ENCODE results near the gene IQSEC2. TPM values are rescaled to one million over a fixed set of nuclear protein-coding genes. Genes with fewer than 3 reads are reported as not detected.

IQSEC2 gene
- total and polyA plus RNA-seq, 7 donors = 8.2 to 63.8 (median 41.5) TPM

DNA sequence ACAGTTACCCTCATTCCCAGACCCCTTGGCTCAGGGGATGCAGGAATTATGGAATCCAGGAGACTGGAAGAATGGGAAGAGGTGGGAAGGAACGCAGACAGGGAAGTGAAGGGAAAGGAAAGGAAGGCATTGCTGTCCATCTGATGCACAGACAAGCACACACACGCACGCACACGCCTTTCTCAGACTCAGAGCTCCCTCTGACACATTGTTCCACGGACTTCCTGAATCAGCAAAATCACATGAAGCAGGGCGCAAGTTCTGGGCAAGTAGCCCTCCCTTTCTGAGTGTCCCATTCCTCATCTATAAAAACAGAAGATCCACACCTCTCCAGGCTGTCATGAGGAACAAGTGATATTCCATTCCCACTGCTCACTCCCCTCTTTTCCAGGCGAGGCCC, 13.2 kb downstream of the IQSEC2 start:
- Histone ChIP-seq H3K36me3 (ENCODE audit: insufficient read depth in 1 of 2, low read depth in 1 of 2) (no peaks in the 10 kb centered on the region), H3K4me3 (no peak overlapping the region), H3K4me1 (no peaks in the 10 kb centered on the region), H3K27ac (no peak overlapping the region), H3K27me3 (ENCODE audit: insufficient read depth in 3 of 3, low read length in 2 of 3) (peaks cover 0 to 48% (median 0%) of the 10 kb centered on the region in 3 donors), H3K9me3 (no peaks in the 10 kb centered on the region)
- ATAC-seq = no peak
- TF ChIP-seq, protein P1, sequence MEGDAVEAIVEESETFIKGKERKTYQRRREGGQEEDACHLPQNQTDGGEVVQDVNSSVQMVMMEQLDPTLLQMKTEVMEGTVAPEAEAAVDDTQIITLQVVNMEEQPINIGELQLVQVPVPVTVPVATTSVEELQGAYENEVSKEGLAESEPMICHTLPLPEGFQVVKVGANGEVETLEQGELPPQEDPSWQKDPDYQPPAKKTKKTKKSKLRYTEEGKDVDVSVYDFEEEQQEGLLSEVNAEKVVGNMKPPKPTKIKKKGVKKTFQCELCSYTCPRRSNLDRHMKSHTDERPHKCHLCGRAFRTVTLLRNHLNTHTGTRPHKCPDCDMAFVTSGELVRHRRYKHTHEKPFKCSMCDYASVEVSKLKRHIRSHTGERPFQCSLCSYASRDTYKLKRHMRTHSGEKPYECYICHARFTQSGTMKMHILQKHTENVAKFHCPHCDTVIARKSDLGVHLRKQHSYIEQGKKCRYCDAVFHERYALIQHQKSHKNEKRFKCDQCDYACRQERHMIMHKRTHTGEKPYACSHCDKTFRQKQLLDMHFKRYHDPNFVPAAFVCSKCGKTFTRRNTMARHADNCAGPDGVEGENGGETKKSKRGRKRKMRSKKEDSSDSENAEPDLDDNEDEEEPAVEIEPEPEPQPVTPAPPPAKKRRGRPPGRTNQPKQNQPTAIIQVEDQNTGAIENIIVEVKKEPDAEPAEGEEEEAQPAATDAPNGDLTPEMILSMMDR (IDR thresholded peaks at IDR 0.05) = no peak
- DNase-seq = no peak
- 63 to 93% (median 73%) methylated on average over 5 to 7 of the region's 7 CpGs for WGBS, 3 donors
- intact Hi-C loops (cut with DNase I) = no loop called here

DNA sequence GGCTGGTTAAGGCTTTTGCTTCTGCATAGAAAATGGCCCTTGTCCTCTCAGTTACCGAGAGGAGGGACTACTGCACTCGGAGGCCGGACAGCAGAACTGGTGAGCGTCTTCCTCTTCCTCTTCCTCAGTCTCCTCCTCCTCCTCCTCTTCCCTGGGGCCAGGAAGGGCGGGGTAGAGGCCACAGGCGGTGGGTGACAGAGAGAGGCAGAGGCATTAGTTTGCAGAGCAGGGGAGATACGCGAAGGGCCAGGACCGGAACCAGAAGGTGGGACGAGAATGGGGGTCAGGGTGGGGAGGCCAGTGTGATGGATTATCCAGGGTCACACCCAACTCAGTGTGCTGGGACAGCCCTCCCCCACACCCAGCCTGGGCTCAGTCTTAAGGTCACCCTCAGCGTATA, 14.5 kb downstream of the IQSEC2 start:
- Histone ChIP-seq H3K27ac (no peak overlapping the region), H3K9me3 (no peaks in the 10 kb centered on the region), H3K4me3 (no peak overlapping the region), H3K4me1 (no peaks in the 10 kb centered on the region), H3K27me3 (ENCODE audit: insufficient read depth in 3 of 3, low read length in 2 of 3) (peaks cover 0 to 49% (median 0%) of the 10 kb centered on the region in 3 donors), H3K36me3 (ENCODE audit: insufficient read depth in 1 of 2, low read depth in 1 of 2) (no peaks in the 10 kb centered on the region)
- WGBS, 3 donors = 55 to 65% (median 63%) methylated on average over 9 to 11 of the region's 11 CpGs
- DNase-seq (no peak), ATAC-seq (no peak)
- TF ChIP-seq, protein P1 (IDR thresholded peaks at IDR 0.05) = no peak
- intact Hi-C loops (cut with DNase I) = no loop called here

DNA sequence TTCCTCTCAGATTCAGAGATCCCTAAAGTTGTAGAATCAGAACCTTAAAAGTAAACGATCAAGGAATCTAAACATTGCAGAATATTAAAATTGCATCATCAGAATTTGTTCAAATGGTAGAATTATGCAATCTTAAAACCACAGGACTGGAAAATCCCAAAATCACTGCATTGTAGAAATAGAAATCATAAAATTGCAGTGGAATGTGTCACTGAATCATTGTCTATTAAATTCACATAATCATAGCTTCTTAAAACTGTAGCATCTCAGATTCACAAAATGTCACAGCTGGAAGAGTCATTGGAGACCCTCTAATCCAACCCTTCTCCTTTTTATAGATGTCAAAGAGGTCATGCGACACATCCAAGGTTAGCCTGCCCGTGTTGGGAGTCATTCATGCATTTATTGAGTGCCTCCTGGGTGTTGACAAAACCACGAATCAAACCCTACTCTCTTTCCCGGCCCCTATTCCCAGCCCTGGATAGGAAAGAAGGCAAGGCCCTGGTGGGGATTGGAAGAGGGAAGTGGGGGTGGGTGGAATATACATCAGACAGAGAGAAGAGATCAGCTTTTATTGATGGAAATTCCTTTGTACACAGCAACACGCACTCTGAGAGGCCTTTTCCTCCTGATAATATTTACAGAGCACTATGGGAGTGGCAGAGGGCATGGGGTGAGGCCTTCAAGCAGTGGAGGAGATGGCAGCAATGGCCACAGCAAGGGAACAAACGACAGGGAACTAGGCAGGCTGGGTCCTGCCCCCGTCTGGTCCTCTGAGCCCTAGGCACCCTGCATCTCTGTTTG, 15.4 kb downstream of the IQSEC2 start:
- WGBS, 3 donors = 56 to 73% (median 65%) methylated on average over 6 to 8 of the region's 8 CpGs
- ATAC-seq (no peak), DNase-seq (no peak)
- peaks cover 0 to 42% (median 0%) of the 10 kb centered on the region in 3 donors for H3K27me3 ChIP-seq (ENCODE audit: insufficient read depth in 3 of 3, low read length in 2 of 3)
- H3K27ac ChIP-seq = no peak overlapping the region
- H3K9me3 ChIP-seq = no peaks in the 10 kb centered on the region
- H3K4me3 ChIP-seq = no peak overlapping the region
- no peaks in the 10 kb centered on the region for H3K4me1 ChIP-seq
- no peaks in the 10 kb centered on the region for H3K36me3 ChIP-seq (ENCODE audit: insufficient read depth in 1 of 2, low read depth in 1 of 2)
- intact Hi-C loops (cut with DNase I) = no loop called here
- TF ChIP-seq, protein P1 (IDR thresholded peaks at IDR 0.05) = no peak

DNA sequence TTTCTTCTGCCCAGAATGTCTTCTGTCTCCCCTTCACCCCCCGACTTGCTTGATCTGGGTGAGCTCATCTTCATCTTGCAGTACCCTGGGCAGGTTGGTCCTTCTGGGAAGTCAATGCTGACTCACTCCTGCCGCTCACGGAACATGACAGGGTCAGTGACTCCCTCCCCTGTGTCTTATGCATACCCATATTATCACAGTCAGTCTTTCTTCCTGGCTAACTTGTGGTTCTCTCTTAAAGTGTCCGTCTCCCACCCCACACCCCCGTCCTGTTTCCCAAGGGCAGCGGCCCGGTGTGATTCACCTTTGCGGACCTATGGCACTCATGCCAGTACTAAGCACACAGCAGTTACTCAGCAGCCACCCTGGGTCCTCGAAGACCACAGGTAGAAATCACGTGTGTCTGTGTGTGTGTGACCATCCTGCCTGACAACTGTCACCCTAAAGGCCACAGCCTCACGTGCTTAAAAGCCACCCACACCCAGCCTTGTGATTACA, 17.7 kb downstream of the IQSEC2 start:
- H3K4me1 ChIP-seq = no peaks in the 10 kb centered on the region
- ATAC-seq = peak in 3 of 4 donors; percentile 41 to 66 (median 52)
- no peaks in the 10 kb centered on the region for H3K9me3 ChIP-seq
- H3K36me3 ChIP-seq (ENCODE audit: insufficient read depth in 1 of 2, low read depth in 1 of 2) = no peaks in the 10 kb centered on the region
- H3K27ac ChIP-seq = no peak overlapping the region
- 73 to 83% (median 78%) methylated on average over 9 to 11 of the region's 11 CpGs for WGBS, 3 donors
- H3K27me3 ChIP-seq (ENCODE audit: insufficient read depth in 3 of 3, low read length in 2 of 3) = peaks cover 0 to 50% (median 0%) of the 10 kb centered on the region in 3 donors
- TF ChIP-seq, protein P1 (IDR thresholded peaks at IDR 0.05) = no peak
- intact Hi-C loops (cut with DNase I) = no loop called here
- H3K4me3 ChIP-seq = no peak overlapping the region
- DNase-seq = no peak

Measured in psoas muscle (tissue), 8 donors.